HG03575 (cell line): Measurements from ENCODE around the gene FNBP1L.

Source experiments
- ATAC-seq: cut with Tn5 transposase; IDR thresholded peaks from one replicate; pipeline ENCODE4 v1.9.1; 2021; ENCODE audit not compliant: unreplicated experiment, insufficient number of reproducible peaks, low FRiP score; ENCODE audit errors: extremely low read depth

The FNBP1L gene

GRCh38 chr1:93447481-93448291 is at the start of gene FNBP1L:
FNBP1L (plus strand) TSS chr1:93448118; CDS start chr1:93448282, 164 bp downstream.
- no peak for ATAC-seq

GRCh38 chr1:93399781-93400180 is 48.1 kb upstream of the FNBP1L start:
- no peak for ATAC-seq

- no peak for ATAC-seq
Observed at GRCh38 chr1:93408203-93408602, 39.7 kb upstream of the FNBP1L start.

- ATAC-seq, result no peak
Observed at GRCh38 chr1:93411000-93411399, 36.9 kb upstream of the FNBP1L start.

DNA sequence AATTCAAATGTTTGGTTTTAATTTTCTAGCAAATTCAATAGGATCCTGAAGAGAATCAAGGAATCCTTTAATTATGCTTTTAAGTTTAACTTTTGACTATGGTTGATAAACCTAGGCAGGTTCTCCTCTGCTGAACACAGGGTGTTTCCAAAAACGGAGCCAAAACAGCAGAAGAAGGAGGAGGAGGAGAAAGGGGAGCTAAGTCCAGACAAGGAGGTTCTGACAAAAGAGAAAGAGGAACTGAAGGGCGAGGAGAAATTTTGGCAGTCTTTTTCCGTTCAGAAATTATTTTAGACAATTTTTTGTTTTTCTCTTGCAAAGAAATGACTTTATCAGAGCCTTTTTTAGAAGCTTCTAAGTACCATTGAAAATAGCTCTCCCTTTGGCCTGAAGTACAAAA is 33.2 kb upstream of the FNBP1L start:
- no peak for ATAC-seq

- no peak for ATAC-seq
Observed at GRCh38 chr1:93415296-93415695, 32.6 kb upstream of the FNBP1L start.

- no peak for ATAC-seq
Observed at GRCh38 chr1:93416183-93416582, 31.7 kb upstream of the FNBP1L start.

GRCh38 chr1:93419344-93419743 is 28.6 kb upstream of the FNBP1L start:
- ATAC-seq, result no peak

GRCh38 chr1:93420400-93420799 is 27.5 kb upstream of the FNBP1L start:
- no peak for ATAC-seq

- no peak for ATAC-seq
Observed at GRCh38 chr1:93426181-93426580, 21.7 kb upstream of the FNBP1L start.

DNA sequence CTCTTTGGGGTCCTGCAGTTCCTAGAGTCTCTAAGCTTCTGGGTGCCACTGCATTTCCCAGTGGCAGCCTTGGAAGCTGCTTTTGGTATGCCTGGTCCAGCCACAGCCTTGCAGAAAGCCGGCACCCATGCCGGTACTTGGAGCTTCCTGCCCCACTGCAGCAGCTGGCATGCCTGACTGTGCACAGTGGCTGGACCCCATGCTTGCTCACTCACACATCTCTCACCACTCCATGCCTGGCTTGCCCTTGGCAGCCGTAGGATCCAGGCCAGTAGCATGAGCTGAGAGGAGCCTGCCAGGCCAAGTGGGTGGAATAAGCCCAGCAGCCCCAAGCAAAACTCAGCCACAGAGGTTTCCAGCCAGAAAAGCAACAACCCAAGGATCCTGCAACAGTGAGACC is 20.3 kb upstream of the FNBP1L start:
- no peak for ATAC-seq

DNA sequence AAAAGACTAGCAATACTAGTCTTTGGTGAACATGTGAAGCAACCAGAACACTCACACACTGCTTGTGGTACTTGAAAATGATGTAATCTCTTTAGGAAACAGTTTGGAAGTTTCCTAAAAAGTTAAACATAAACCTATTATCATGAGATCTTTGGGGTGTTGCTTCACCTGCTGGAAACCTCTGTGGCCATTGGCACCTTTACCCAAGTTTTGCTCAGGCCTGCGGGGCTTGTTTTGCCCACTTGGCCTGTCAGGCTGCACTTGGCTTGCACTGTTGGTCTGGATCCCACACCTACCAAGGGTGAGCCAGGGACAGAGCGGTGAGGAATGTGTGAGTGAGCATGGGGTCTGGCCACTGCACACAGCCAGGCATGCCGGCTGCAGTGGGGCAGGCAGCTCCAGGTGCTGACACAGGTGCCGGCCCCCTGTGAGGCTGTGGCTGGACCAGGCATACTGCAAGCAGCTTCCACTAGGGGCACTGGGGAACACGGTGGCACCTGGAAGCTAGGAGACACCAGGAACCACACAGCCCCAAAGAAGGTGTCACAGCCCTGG is 14.4 kb upstream of the FNBP1L start:
- no peak for ATAC-seq

GRCh38 chr1:93434088-93434487 is 13.8 kb upstream of the FNBP1L start:
- ATAC-seq, result no peak

- ATAC-seq, result no peak
Observed at GRCh38 chr1:93434987-93435386, 12.9 kb upstream of the FNBP1L start.

DNA sequence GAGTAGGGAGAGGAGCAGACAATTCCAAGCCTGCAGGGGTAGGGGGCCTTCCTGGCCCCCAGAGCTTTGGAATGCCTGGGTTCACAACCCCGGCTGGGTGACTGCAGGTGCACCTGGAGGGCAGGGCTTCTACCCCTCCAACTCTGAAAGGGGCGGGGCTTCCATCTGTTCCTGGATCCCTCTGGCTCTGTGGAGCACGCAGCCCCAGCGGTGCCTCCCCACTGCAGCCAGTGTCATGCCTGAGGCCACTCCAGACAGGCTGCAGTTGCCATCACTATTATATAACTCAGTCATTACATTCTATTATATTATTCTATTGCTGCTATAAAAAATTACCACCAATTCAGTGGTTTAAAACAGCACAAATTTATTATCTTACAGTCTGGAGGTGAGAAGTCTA is 12.5 kb upstream of the FNBP1L start:
- no peak for ATAC-seq

DNA sequence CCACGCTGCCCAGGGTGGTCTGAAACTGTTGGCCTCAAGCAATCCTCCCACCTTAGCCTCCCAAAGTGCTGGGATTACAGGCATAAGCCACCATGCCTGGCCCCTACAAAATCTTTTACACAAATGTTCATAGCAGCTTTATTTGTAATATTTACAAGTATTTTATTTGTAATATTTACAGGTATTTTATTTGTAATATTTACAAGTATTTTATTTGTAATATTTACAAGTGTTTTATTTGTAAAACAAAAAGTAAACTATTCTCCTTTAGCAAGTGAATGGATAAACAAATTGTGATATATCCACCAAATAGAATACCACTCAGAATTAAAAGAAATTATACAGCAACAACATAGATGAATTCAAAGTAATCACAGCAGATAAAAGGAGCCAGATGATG is 11.4 kb upstream of the FNBP1L start:
- ATAC-seq, result no peak

- ATAC-seq, result no peak
Observed at GRCh38 chr1:93437976-93438605, 9.8 kb upstream of the FNBP1L start.

- ATAC-seq, result no peak
Observed at GRCh38 chr1:93438716-93439115, 9.2 kb upstream of the FNBP1L start.

DNA sequence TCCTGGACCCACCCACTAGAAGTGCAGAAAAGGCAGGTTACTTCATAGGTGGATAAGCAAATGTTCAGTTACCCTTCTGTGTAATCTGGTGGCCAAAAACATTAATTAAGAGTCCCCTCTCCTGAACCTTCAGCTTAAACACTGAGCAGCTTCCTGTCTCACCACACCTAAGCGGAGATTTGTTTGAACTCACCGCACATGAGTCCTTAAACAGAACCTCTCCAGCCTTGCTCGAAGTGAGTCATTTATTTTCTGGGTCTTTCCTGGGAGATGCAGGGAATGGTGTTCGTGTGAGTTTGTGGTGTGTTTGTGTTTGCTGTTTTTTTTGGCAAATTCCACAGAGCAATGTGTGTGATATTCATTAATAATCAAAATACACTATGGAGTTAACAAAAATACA is 7.6 kb upstream of the FNBP1L start:
- no peak for ATAC-seq

- no peak for ATAC-seq
Observed at GRCh38 chr1:93440706-93441105, 7.2 kb upstream of the FNBP1L start.
